HEK293 (cell line): ENCODE data around the gene DRICH1.

Experiments used
- HOXA7 ChIP-seq: sonication (generic); formaldehyde crosslinking; IDR thresholded peaks from 2 replicates; pipeline ENCODE4 v1.8.1; 2022; ENCODE audit warnings: missing genetic modification reagents, borderline replicate concordance
- MYNN ChIP-seq: fragments of 450-650 bp; formaldehyde crosslinking; IDR thresholded peaks from 2 replicates; pipeline ENCODE4 v1.5.1; 2016; ENCODE audit warnings: missing biosample characterization, missing genetic modification characterization, borderline replicate concordance
- SP3 ChIP-seq: fragments of 450-650 bp; formaldehyde crosslinking; IDR thresholded peaks from 2 replicates; pipeline ENCODE4 v1.5.1; 2016; ENCODE audit warnings: missing biosample characterization, missing genetic modification characterization
- ZNF16 ChIP-seq: fragments of 450-650 bp; formaldehyde crosslinking; IDR thresholded peaks from 2 replicates; pipeline ENCODE4 v1.5.1; 2016; ENCODE audit warnings: low read depth, missing biosample characterization, missing genetic modification characterization
- ZNF239 ChIP-seq: fragments of 450-650 bp; formaldehyde crosslinking; IDR thresholded peaks from 2 replicates; pipeline ENCODE4 v1.5.1; 2016; ENCODE audit warnings: missing biosample characterization, missing genetic modification characterization
- ZNF324 ChIP-seq: fragments of 450-650 bp; formaldehyde crosslinking; IDR thresholded peaks from 2 replicates; pipeline ENCODE4 v1.5.1; 2016; ENCODE audit warnings: missing biosample characterization, missing genetic modification characterization
- ZNF404 ChIP-seq: fragments of 450-650 bp; formaldehyde crosslinking; IDR thresholded peaks from 2 replicates; pipeline ENCODE4 v1.5.1; 2017; ENCODE audit warnings: missing biosample characterization, missing genetic modification characterization
- ZNF549 ChIP-seq: fragments of 450-650 bp; IDR thresholded peaks from 2 replicates; pipeline ENCODE4 v1.5.1; 2018; ENCODE audit warnings: missing biosample characterization, missing genetic modification characterization, mild to moderate bottlenecking, inconsistent platforms, moderate library complexity
- ZNF629 ChIP-seq: fragments of 450-650 bp; formaldehyde crosslinking; IDR thresholded peaks from 2 replicates; pipeline ENCODE4 v1.5.1; 2017; ENCODE audit warnings: missing biosample characterization, missing genetic modification characterization
- ZNF670 ChIP-seq: fragments of 450-650 bp; formaldehyde crosslinking; IDR thresholded peaks from 2 replicates; pipeline ENCODE4 v1.5.1; 2016; ENCODE audit warnings: missing biosample characterization, missing genetic modification characterization, low read depth
- ZNF792 ChIP-seq: fragments of 450-650 bp; formaldehyde crosslinking; IDR thresholded peaks from 2 replicates; pipeline ENCODE4 v1.5.1; 2016; ENCODE audit warnings: missing biosample characterization, missing genetic modification characterization
- TF ChIP-seq, protein P1 (sequence below): fragments of 450-650 bp; formaldehyde crosslinking; IDR thresholded peaks from 2 replicates; pipeline ENCODE4 v1.5.1; 2016; ENCODE audit warnings: missing biosample characterization, missing genetic modification characterization
- TF ChIP-seq, protein P2 (sequence below): fragments of 450-650 bp; formaldehyde crosslinking; IDR thresholded peaks from 2 replicates; pipeline ENCODE4 v1.5.1; 2016; ENCODE audit warnings: missing biosample characterization, missing genetic modification characterization, low read depth

DNA sequence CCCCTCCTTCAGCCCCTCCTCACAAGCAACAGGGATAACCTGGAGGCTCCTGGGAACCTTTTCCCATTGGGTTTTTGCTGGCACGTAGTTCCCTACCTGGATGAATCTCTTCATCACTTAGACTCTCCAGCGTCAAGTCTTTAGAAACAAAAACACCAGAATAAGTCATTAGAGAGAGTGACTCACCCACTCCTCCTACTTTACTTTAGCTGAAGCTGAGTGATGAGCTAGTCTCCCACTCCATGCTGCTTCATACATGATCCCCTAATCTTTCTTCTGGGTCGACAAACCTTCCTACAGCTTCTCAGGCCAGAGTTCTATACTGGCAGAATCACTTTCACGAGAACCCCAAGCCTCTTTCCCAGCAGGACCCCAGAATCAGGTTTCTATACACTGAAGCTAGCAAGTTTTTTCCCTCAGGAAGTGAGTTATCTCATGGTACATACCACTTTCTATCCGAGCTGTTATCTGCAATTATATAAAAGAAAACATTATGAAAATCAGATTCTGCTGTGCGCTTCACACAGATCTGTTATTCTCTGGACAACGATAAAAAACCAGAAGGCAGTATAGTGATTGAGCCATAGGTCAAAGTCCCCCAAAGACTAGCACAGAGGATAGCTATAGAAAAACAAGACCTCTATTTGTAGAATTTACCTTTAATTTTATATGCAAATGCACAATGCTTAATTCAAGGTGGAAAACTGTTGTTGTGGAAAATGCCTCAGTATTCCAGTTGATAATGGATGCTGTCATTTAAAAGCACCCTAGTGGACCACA lies 18.7 kb downstream of the DRICH1 start:
- TF ChIP-seq ZNF792 (tag by site-specific recombination) (no peak), ZNF670 (tag by site-specific recombination) (no peak), ZNF239 (tag by site-specific recombination) (no peak), HOXA7 (CRISPR knock-in tag) (no peak), ZNF629 (tag by site-specific recombination) (no peak), ZNF549 (tag by site-specific recombination) (no peak), MYNN (no peak), ZNF16 (tag by site-specific recombination) (no peak), ZNF404 (tag by site-specific recombination) (no peak), ZNF324 (tag by site-specific recombination) (no peak), SP3 (no peak)
- TF ChIP-seq, protein P1, sequence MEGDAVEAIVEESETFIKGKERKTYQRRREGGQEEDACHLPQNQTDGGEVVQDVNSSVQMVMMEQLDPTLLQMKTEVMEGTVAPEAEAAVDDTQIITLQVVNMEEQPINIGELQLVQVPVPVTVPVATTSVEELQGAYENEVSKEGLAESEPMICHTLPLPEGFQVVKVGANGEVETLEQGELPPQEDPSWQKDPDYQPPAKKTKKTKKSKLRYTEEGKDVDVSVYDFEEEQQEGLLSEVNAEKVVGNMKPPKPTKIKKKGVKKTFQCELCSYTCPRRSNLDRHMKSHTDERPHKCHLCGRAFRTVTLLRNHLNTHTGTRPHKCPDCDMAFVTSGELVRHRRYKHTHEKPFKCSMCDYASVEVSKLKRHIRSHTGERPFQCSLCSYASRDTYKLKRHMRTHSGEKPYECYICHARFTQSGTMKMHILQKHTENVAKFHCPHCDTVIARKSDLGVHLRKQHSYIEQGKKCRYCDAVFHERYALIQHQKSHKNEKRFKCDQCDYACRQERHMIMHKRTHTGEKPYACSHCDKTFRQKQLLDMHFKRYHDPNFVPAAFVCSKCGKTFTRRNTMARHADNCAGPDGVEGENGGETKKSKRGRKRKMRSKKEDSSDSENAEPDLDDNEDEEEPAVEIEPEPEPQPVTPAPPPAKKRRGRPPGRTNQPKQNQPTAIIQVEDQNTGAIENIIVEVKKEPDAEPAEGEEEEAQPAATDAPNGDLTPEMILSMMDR (tag by site-specific recombination), result no peak
- TF ChIP-seq, protein P2, sequence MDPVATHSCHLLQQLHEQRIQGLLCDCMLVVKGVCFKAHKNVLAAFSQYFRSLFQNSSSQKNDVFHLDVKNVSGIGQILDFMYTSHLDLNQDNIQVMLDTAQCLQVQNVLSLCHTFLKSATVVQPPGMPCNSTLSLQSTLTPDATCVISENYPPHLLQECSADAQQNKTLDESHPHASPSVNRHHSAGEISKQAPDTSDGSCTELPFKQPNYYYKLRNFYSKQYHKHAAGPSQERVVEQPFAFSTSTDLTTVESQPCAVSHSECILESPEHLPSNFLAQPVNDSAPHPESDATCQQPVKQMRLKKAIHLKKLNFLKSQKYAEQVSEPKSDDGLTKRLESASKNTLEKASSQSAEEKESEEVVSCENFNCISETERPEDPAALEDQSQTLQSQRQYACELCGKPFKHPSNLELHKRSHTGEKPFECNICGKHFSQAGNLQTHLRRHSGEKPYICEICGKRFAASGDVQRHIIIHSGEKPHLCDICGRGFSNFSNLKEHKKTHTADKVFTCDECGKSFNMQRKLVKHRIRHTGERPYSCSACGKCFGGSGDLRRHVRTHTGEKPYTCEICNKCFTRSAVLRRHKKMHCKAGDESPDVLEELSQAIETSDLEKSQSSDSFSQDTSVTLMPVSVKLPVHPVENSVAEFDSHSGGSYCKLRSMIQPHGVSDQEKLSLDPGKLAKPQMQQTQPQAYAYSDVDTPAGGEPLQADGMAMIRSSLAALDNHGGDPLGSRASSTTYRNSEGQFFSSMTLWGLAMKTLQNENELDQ, result no peak
